ENCODE data around the gene NEU2.

GRCh38 chr2:233082222-233082930 lies 49.9 kb downstream of the NEU2 start:
- TF ChIP-seq CTCF (conservative IDR thresholded peaks at IDR 0.05) (no peak), EZH2 (IDR thresholded peaks at IDR 0.05; ENCODE audit: low read depth) (no peak)
